Astrocyte (in vitro differentiated cells and primary cell): ENCODE measurements around the gene CTCF. TPM values are rescaled to one million over a fixed set of nuclear protein-coding genes. Genes with fewer than 3 reads are reported as not detected.

Experiments used
- DNase-seq: peaks from one replicate; pipeline ENCODE4 v3.0.0-alpha.2; 2010; ENCODE audit warnings: low read depth
- FAIRE-seq: peaks from 2 replicates; lab custom pipeline; 2011; peaks lifted over from hg19 to GRCh38; lab: Jason Lieb, UNC
- H2AFZ ChIP-seq: 2 replicates; pipeline ENCODE4 v1.6.0; 2012; ENCODE audit warnings: low read depth, low read length, inconsistent platforms
- H3K27ac ChIP-seq: 2 replicates; pipeline ENCODE4 v1.5.1; 2011; ENCODE audit warnings: low read depth, low read length, inconsistent platforms
- H3K27me3 ChIP-seq: 2 replicates; pipeline ENCODE4 v1.6.0; 2011; ENCODE audit warnings: low read length, inconsistent platforms; ENCODE audit not compliant: insufficient read depth
- H3K36me3 ChIP-seq: 2 replicates; pipeline ENCODE4 v1.5.1; 2011; ENCODE audit warnings: low read length, inconsistent platforms; ENCODE audit not compliant: insufficient read depth
- H3K4me1 ChIP-seq: 2 replicates; pipeline ENCODE4 v1.5.1; 2011; ENCODE audit warnings: low read length, inconsistent platforms; ENCODE audit not compliant: insufficient read depth
- H3K4me2 ChIP-seq: 2 replicates; pipeline ENCODE4 v1.6.0; 2012; ENCODE audit warnings: low read length, inconsistent platforms
- H3K4me3 ChIP-seq: 2 replicates; pipeline ENCODE4 v1.5.1; 2011; ENCODE audit warnings: low read depth, mild to moderate bottlenecking, low read length, inconsistent platforms; ENCODE audit not compliant: insufficient read depth
- H3K79me2 ChIP-seq: 2 replicates; pipeline ENCODE4 v1.6.0; 2012; ENCODE audit warnings: mild to moderate bottlenecking, low read length, inconsistent platforms; ENCODE audit not compliant: insufficient read depth
- H3K9ac ChIP-seq: 2 replicates; pipeline ENCODE4 v1.6.0; 2012; ENCODE audit warnings: mild to moderate bottlenecking, low read length, inconsistent platforms
- H3K9me3 ChIP-seq: 2 replicates; pipeline ENCODE4 v1.5.1; 2012; ENCODE audit warnings: low read depth, mild to moderate bottlenecking, low read length, inconsistent platforms; ENCODE audit not compliant: insufficient read depth
- H4K20me1 ChIP-seq: 2 replicates; pipeline ENCODE4 v1.6.0; 2012; ENCODE audit warnings: low read length, inconsistent platforms; ENCODE audit not compliant: insufficient read depth
- H3K27ac Mint-ChIP-seq: one replicate; pipeline ENCODE4 v1.8.0; 2021; ENCODE audit warnings: mild to moderate bottlenecking, mixed read lengths; ENCODE audit not compliant: unreplicated experiment
- H3K27me3 Mint-ChIP-seq: one replicate; pipeline ENCODE4 v1.8.0; 2021; ENCODE audit warnings: low read depth, mixed read lengths; ENCODE audit not compliant: unreplicated experiment
- H3K36me3 Mint-ChIP-seq: one replicate; pipeline ENCODE4 v1.8.0; 2021; ENCODE audit warnings: low read depth, mixed read lengths; ENCODE audit not compliant: unreplicated experiment
- H3K4me1 Mint-ChIP-seq: one replicate; pipeline ENCODE4 v1.8.0; 2021; ENCODE audit warnings: low read depth, mixed read lengths; ENCODE audit not compliant: unreplicated experiment
- H3K4me3 Mint-ChIP-seq: one replicate; pipeline ENCODE4 v1.8.0; 2021; ENCODE audit warnings: mild to moderate bottlenecking, moderate library complexity, mixed read lengths; ENCODE audit not compliant: unreplicated experiment
- H3K9me3 Mint-ChIP-seq: one replicate; pipeline ENCODE4 v1.8.0; 2021; ENCODE audit warnings: mild to moderate bottlenecking, mixed read lengths; ENCODE audit not compliant: unreplicated experiment
- EZH2 ChIP-seq: IDR thresholded peaks from 2 replicates; pipeline ENCODE4 v1.6.1; 2012; ENCODE audit warnings: mild to moderate bottlenecking, low read length, inconsistent platforms; ENCODE audit not compliant: insufficient read depth
- total RNA-seq: library from RNA; stranded (reverse); gene quantifications from 2 replicates; pipeline ENCODE4 v1.2.1, GENCODE V29; 2021
- TF ChIP-seq, protein P1 (sequence below): IDR thresholded peaks from 2 replicates; pipeline ENCODE4 v1.5.1; 2011; ENCODE audit warnings: low read depth, mild to moderate bottlenecking, inconsistent platforms, low read length, moderate library complexity; ENCODE audit not compliant: insufficient read depth

Gene CTCF
- total RNA-seq, 1 donor from 2014 or later, result 26.8 TPM

DNA sequence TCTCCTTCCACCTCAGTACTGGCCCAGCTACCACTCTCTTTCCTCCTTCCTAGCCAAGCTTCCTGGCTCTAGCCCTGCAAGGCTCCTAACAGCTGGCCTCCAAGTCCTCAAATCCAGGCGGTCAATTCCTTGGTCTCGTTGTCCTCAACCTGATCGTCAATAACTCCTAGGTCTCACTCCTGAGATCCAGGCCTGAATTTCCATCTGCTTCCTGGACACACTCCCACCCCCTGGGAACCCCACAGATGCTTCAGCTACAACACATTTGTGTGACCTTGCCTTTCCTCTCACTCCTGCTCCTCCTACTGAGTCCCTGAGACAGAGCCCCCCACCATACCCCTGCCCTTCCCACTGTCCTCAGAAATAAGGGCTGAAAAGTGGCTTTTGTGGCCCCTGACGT is 101.9 kb downstream of the CTCF start:
- peak overlapping the region; percentile 67 for H3K4me3 Mint-ChIP-seq

DNA sequence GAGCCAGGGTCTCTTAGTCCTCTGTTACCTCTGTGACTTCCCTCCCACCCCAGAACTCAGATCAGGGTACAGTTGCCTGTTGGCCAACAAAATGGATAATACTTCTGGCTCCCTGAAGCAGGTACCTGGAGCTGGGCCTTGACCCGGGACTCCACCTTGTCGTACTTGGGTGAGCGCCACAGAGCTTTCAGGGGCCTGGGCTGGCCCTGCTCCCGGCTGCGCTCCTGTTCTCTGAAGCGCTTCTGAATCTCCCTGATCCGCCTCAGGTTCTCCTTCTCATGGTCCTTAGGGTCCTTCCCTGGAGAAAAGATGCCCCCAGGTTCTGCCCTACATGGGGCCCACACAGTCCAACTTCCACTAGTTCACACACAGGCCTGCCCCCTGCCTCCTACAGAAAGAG is 102.5 kb downstream of the CTCF start:
- H3K4me3 ChIP-seq, result no peak overlapping the region
- TF ChIP-seq EZH2, result no peak
- no peaks in the 10 kb centered on the region for H3K27me3 ChIP-seq
- H3K4me2 ChIP-seq, result no peak overlapping the region
- H4K20me1 ChIP-seq, result peaks cover 7% of the 10 kb centered on the region
- no peak overlapping the region for H2AFZ ChIP-seq
- H3K79me2 ChIP-seq, result peaks cover under 1% of the 10 kb centered on the region
- H3K4me1 ChIP-seq, result peaks cover 22% of the 10 kb centered on the region
- FAIRE-seq, result no peak
- Mint-ChIP-seq H3K27me3 (peaks cover 6% of the 10 kb centered on the region), H3K36me3 (peaks cover 6% of the 10 kb centered on the region), H3K4me3 (no peak overlapping the region), H3K4me1 (peaks cover 4% of the 10 kb centered on the region), H3K9me3 (no peaks in the 10 kb centered on the region), H3K27ac (peak overlapping the region; percentile 26)
- H3K9me3 ChIP-seq, result no peaks in the 10 kb centered on the region
- DNase-seq, result no peak
- no peaks in the 10 kb centered on the region for H3K36me3 ChIP-seq
- H3K27ac ChIP-seq, result no peak overlapping the region
- H3K9ac ChIP-seq, result no peak overlapping the region

More for the DNA sequence above, 101.9 kb downstream of the CTCF start:
- Histone ChIP-seq H3K4me2 (no peak overlapping the region), H3K27ac (no peak overlapping the region), H3K9me3 (no peaks in the 10 kb centered on the region), H3K9ac (no peak overlapping the region), H2AFZ (no peak overlapping the region), H3K4me3 (no peak overlapping the region), H3K27me3 (no peaks in the 10 kb centered on the region), H4K20me1 (peaks cover 12% of the 10 kb centered on the region), H3K79me2 (peaks cover 6% of the 10 kb centered on the region), H3K36me3 (no peaks in the 10 kb centered on the region), H3K4me1 (peaks cover 27% of the 10 kb centered on the region)
- no peak for TF ChIP-seq EZH2
- TF ChIP-seq, protein P1, sequence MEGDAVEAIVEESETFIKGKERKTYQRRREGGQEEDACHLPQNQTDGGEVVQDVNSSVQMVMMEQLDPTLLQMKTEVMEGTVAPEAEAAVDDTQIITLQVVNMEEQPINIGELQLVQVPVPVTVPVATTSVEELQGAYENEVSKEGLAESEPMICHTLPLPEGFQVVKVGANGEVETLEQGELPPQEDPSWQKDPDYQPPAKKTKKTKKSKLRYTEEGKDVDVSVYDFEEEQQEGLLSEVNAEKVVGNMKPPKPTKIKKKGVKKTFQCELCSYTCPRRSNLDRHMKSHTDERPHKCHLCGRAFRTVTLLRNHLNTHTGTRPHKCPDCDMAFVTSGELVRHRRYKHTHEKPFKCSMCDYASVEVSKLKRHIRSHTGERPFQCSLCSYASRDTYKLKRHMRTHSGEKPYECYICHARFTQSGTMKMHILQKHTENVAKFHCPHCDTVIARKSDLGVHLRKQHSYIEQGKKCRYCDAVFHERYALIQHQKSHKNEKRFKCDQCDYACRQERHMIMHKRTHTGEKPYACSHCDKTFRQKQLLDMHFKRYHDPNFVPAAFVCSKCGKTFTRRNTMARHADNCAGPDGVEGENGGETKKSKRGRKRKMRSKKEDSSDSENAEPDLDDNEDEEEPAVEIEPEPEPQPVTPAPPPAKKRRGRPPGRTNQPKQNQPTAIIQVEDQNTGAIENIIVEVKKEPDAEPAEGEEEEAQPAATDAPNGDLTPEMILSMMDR, result no peak
- H3K9me3 Mint-ChIP-seq, result no peaks in the 10 kb centered on the region
- DNase-seq (no peak), FAIRE-seq (no peak)
- peaks cover 4% of the 10 kb centered on the region for H3K4me1 Mint-ChIP-seq
- H3K27me3 Mint-ChIP-seq, result peaks cover 6% of the 10 kb centered on the region
- no peak overlapping the region for H3K27ac Mint-ChIP-seq
- peaks cover 6% of the 10 kb centered on the region for H3K36me3 Mint-ChIP-seq

DNA sequence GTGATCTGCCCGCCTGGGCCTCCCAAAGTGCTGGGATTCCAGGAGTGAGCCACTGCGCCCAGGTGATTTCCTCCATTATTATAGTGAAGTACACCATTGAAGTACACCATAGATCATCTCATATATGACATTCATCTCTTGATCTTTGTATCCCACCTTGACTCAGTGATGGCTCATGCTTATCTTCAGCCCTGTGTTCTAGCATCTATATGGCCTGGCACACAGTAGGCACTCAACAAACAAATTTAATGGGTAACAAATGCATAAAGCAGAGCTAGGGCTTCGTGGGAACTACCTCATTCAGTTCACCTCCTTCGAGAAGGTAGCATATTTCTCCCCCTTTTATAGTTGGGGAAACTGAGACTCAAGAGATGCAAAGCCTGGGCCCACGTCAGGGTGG is 103.3 kb downstream of the CTCF start:
- peak overlapping the region; percentile 84 for H2AFZ ChIP-seq
- no peak for FAIRE-seq
- TF ChIP-seq EZH2, result no peak
- TF ChIP-seq, protein P1, result no peak

More for the DNA sequence above, 103.3 kb downstream of the CTCF start:
- Histone ChIP-seq H3K27ac (no peak overlapping the region), H3K4me3 (no peak overlapping the region), H3K79me2 (no peaks in the 10 kb centered on the region), H4K20me1 (peaks cover 7% of the 10 kb centered on the region), H3K9me3 (no peaks in the 10 kb centered on the region), H3K9ac (peak overlapping the region; percentile 66), H3K4me1 (peaks cover 22% of the 10 kb centered on the region), H3K27me3 (no peaks in the 10 kb centered on the region), H3K36me3 (no peaks in the 10 kb centered on the region), H3K4me2 (peak overlapping the region; percentile 85)
- DNase-seq, result no peak
- H3K36me3 Mint-ChIP-seq, result peaks cover 6% of the 10 kb centered on the region
- H3K27ac Mint-ChIP-seq, result no peak overlapping the region
- peak overlapping the region; percentile 76 for H3K4me3 Mint-ChIP-seq
- peaks cover 6% of the 10 kb centered on the region for H3K27me3 Mint-ChIP-seq
- no peaks in the 10 kb centered on the region for H3K9me3 Mint-ChIP-seq
- peaks cover 4% of the 10 kb centered on the region for H3K4me1 Mint-ChIP-seq
